Endothelial cell (in vitro differentiated cells): ENCODE data around the gene HBZ. TPM values are rescaled to one million over a fixed set of nuclear protein-coding genes. Genes with fewer than 3 reads are reported as not detected.
A peak's percentile ranks its signal among the peaks of the same experiment; 100 is the strongest.
"Not testable (repeated sequence)": the region's sequence is repeated elsewhere in the genome, so short reads cannot be mapped to it uniquely, and the experiment has no call there.

Experiments
- DNase-seq: peaks from one replicate; pipeline ENCODE4 v3.0.0; 2021; ENCODE audit warnings: low spot score
- H3K27ac Mint-ChIP-seq: one replicate; pipeline ENCODE4 v1.8.0; 2021; ENCODE audit warnings: mixed read lengths, inconsistent platforms; ENCODE audit not compliant: unreplicated experiment
- H3K27me3 Mint-ChIP-seq: one replicate; pipeline ENCODE4 v1.8.0; 2021; ENCODE audit warnings: mild to moderate bottlenecking, moderate library complexity, mixed read lengths, inconsistent platforms; ENCODE audit not compliant: unreplicated experiment
- H3K36me3 Mint-ChIP-seq: one replicate; pipeline ENCODE4 v1.8.0; 2021; ENCODE audit warnings: mild to moderate bottlenecking, low read depth, mixed read lengths, inconsistent platforms; ENCODE audit not compliant: unreplicated experiment
- H3K4me1 Mint-ChIP-seq: one replicate; pipeline ENCODE4 v1.8.0; 2021; ENCODE audit warnings: mild to moderate bottlenecking, mixed read lengths, inconsistent platforms; ENCODE audit not compliant: unreplicated experiment
- H3K4me3 Mint-ChIP-seq: one replicate; pipeline ENCODE4 v1.8.0; 2021; ENCODE audit warnings: mild to moderate bottlenecking, mixed read lengths, inconsistent platforms; ENCODE audit not compliant: unreplicated experiment
- H3K9me3 Mint-ChIP-seq: one replicate; pipeline ENCODE4 v1.8.0; 2021; ENCODE audit warnings: mixed read lengths, inconsistent platforms; ENCODE audit not compliant: unreplicated experiment
- total RNA-seq: library from RNA; stranded (reverse); fragmentation: NEBNext Ultra II Directional; extraction: Animal tissue kit (Norgen Biotek cat#: 25700); gene quantifications from one replicate; pipeline ENCODE4 v1.2.1, GENCODE V29; 2021; ENCODE audit not compliant: unreplicated experiment
- TF ChIP-seq, protein P1 (sequence below): fragments of 200-600 bp; sonication (generic); IDR thresholded peaks from one replicate; pipeline ENCODE4 v1.5.0; 2021; ENCODE audit warnings: antibody characterized with exemption; ENCODE audit not compliant: unreplicated experiment

Gene HBZ
- total RNA-seq, 1 donor from 2014 or later = not detected

DNA sequence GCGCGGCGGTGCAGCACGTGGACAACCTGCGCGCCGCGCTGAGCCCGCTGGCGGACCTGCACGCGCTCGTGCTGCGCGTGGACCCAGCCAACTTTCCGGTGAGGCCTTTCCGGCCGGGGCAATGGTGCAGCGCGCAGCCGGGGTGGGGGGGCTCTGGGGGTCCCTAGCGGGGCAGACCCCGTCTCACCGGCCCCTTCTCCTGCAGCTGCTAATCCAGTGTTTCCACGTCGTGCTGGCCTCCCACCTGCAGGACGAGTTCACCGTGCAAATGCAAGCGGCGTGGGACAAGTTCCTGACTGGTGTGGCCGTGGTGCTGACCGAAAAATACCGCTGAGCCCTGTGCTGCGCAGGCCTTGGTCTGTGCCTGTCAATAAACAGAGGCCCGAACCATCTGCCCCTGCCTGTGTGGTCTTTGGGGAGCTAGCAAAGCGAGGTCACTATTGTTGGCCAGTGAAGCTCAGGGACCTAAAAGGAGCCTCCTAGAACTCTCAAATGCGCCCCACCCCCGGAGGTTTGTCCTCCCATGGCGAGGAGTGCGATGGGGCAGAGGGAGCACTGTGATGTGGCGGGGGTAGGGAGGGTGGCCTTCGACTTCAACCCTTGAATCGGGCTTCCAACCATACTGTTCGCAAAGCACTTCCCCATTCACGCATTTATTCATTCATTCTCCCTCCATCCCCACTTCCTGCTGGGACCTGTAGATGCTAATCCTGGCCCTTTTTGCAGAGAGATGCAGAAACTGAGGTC is 14.1 kb downstream of the HBZ start:
- peaks cover 3% of the 10 kb centered on the region for H3K36me3 Mint-ChIP-seq
- H3K4me3 Mint-ChIP-seq = no peak overlapping the region
- H3K4me1 Mint-ChIP-seq = no peaks in the 10 kb centered on the region
- peaks cover 27% of the 10 kb centered on the region for H3K27me3 Mint-ChIP-seq
- H3K27ac Mint-ChIP-seq = no peak overlapping the region
- TF ChIP-seq, protein P1, sequence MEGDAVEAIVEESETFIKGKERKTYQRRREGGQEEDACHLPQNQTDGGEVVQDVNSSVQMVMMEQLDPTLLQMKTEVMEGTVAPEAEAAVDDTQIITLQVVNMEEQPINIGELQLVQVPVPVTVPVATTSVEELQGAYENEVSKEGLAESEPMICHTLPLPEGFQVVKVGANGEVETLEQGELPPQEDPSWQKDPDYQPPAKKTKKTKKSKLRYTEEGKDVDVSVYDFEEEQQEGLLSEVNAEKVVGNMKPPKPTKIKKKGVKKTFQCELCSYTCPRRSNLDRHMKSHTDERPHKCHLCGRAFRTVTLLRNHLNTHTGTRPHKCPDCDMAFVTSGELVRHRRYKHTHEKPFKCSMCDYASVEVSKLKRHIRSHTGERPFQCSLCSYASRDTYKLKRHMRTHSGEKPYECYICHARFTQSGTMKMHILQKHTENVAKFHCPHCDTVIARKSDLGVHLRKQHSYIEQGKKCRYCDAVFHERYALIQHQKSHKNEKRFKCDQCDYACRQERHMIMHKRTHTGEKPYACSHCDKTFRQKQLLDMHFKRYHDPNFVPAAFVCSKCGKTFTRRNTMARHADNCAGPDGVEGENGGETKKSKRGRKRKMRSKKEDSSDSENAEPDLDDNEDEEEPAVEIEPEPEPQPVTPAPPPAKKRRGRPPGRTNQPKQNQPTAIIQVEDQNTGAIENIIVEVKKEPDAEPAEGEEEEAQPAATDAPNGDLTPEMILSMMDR = no peak
- no peaks in the 10 kb centered on the region for H3K9me3 Mint-ChIP-seq
- DNase-seq = no peak

GRCh38 chr16:167122-167690 is 14.8 kb downstream of the HBZ start:
- H3K36me3 Mint-ChIP-seq = peaks cover 3% of the 10 kb centered on the region
- no peak overlapping the region for H3K4me3 Mint-ChIP-seq
- no peak overlapping the region for H3K27ac Mint-ChIP-seq
- no peak for DNase-seq
- H3K9me3 Mint-ChIP-seq = no peaks in the 10 kb centered on the region
- H3K4me1 Mint-ChIP-seq = no peaks in the 10 kb centered on the region
- H3K27me3 Mint-ChIP-seq = peaks cover 28% of the 10 kb centered on the region
- TF ChIP-seq, protein P1 = no peak

GRCh38 chr16:168424-168823 is 16.0 kb downstream of the HBZ start:
- TF ChIP-seq, protein P1 = no peak
- no peak overlapping the region for H3K27ac Mint-ChIP-seq
- no peaks in the 10 kb centered on the region for H3K4me1 Mint-ChIP-seq

DNA sequence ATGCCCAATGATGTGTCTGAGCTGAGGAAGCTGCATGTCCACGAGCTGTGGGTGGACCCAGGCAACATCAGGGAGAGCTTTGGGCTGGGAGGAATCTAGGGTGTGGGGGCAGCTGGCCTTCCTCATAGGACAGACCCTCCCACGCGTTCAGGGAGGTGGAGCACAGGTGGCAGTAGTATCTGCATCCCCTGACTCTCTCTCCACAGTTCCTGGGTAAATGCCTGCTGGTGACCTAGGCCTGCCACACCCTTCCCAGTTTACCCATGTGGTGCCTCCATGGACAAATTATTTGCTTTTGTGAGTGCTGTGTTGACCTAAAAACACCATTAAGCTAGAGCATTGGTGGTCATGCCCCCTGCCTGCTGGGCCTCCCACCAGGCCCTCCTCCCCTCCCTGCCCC is 16.6 kb downstream of the HBZ start:
- H3K27ac Mint-ChIP-seq = no peak overlapping the region
- DNase-seq = no peak
- peaks cover 28% of the 10 kb centered on the region for H3K27me3 Mint-ChIP-seq
- no peaks in the 10 kb centered on the region for H3K4me1 Mint-ChIP-seq
- H3K36me3 Mint-ChIP-seq = peaks cover 3% of the 10 kb centered on the region
- TF ChIP-seq, protein P1 = no peak
- no peak overlapping the region for H3K4me3 Mint-ChIP-seq
- H3K9me3 Mint-ChIP-seq = no peaks in the 10 kb centered on the region

More at GRCh38 chr16:168424-168823, 16.0 kb downstream of the HBZ start:
- Mint-ChIP-seq H3K9me3 (no peaks in the 10 kb centered on the region), H3K4me3 (no peak overlapping the region), H3K27me3 (peaks cover 28% of the 10 kb centered on the region), H3K36me3 (peaks cover 3% of the 10 kb centered on the region)
- no peak for DNase-seq

GRCh38 chr16:170088-170507 is 17.7 kb downstream of the HBZ start:
- not testable (repeated sequence) for H3K36me3 Mint-ChIP-seq, H3K4me3 Mint-ChIP-seq, H3K9me3 Mint-ChIP-seq, H3K4me1 Mint-ChIP-seq, H3K27ac Mint-ChIP-seq
- H3K27me3 Mint-ChIP-seq = peaks cover 33% of the 10 kb centered on the region
- DNase-seq = peak; percentile 33
